PC-9 (cell line): ENCODE measurements around the gene MYOM1.

ENCODE experiments used
- EZH2 ChIP-seq: fragments of 200-600 bp; sonication (generic); IDR thresholded peaks from 2 replicates; pipeline ENCODE4 v1.8.0; 2017; ENCODE audit warnings: antibody characterized with exemption, low read depth
- TF ChIP-seq, protein P1 (sequence below): fragments of 200-600 bp; sonication (generic); conservative IDR thresholded peaks from 2 replicates; pipeline ENCODE4 v1.6.1; 2017; ENCODE audit warnings: mixed run types, antibody characterized with exemption, mild to moderate bottlenecking, moderate library complexity

DNA sequence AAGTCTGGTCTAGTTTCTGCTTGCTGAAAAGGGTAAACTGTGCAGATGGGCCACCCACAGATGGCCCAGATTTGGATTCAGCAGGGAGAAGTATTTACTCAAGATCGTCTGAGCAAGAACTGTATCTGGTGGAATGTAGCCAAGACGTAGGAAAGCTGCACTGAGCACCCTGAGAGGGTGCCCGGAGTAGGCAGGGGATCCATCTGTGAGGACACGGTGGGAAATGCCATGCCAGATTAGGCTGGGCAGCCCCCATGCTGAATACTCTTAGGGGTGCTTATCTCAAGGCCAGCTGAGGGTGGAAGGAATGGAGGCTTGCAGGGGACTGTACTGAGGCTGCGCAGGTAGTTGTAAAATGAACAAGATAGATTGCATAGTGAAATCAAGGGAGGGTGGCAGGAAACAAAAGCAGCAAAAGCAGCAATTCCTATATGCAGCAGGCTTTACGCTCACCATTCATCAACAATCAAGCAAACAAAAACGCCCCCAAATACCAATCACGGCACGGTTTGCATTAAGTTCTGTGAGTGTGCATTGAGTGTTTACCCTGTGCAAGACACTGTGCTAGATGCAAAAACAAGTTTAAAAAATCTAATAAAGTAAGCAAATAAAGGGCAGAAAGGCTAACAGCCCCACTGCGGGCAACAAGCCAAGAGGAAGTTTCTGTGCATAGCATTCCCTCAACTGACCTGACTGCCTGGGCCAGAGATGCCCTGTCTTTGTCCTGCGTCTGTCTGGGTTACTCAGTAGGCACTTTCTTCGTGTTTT lies 174.7 kb downstream of the MYOM1 start:
- no peak for TF ChIP-seq EZH2
- TF ChIP-seq, protein P1, sequence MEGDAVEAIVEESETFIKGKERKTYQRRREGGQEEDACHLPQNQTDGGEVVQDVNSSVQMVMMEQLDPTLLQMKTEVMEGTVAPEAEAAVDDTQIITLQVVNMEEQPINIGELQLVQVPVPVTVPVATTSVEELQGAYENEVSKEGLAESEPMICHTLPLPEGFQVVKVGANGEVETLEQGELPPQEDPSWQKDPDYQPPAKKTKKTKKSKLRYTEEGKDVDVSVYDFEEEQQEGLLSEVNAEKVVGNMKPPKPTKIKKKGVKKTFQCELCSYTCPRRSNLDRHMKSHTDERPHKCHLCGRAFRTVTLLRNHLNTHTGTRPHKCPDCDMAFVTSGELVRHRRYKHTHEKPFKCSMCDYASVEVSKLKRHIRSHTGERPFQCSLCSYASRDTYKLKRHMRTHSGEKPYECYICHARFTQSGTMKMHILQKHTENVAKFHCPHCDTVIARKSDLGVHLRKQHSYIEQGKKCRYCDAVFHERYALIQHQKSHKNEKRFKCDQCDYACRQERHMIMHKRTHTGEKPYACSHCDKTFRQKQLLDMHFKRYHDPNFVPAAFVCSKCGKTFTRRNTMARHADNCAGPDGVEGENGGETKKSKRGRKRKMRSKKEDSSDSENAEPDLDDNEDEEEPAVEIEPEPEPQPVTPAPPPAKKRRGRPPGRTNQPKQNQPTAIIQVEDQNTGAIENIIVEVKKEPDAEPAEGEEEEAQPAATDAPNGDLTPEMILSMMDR, result no peak
